Calu3 (cell line): ENCODE measurements around the gene YPEL3. TPM values are rescaled to one million over a fixed set of nuclear protein-coding genes. Genes with fewer than 3 reads are reported as not detected.
A peak's percentile ranks its signal among the peaks of the same experiment; 100 is the strongest.

ENCODE experiments used
- Bru-seq: library from RNA; stranded (reverse); fragments of 400-500 nt; gene quantifications from one replicate; lab custom pipeline; 2021; lab: Mats Ljungman, UMichigan
- BruChase-seq, 2 experiments: library from RNA; stranded (reverse); fragments of 400-500 nt; gene quantifications; one replicate each; lab custom pipeline; 2021; lab: Mats Ljungman, UMichigan
- BruUV-seq: library from RNA; stranded (reverse); fragments of 400-500 nt; replicated peaks from 2 replicates; lab custom pipeline; 2021; lab: Mats Ljungman, UMichigan
- CTCF ChIA-PET: fragments of 300-600 bp; sonication (Branson Sonifier 250); formaldehyde crosslinking; loops from one replicate; lab custom pipeline; 2022; ENCODE audit warnings: antibody characterized with exemption; lab: Charles Lee
- DNase-seq: peaks from one replicate; pipeline ENCODE4 v3.0.0; 2022
- H3K27ac Mint-ChIP-seq: one replicate; pipeline ENCODE4 v1.8.0; 2022; ENCODE audit warnings: mixed read lengths; ENCODE audit not compliant: unreplicated experiment
- H3K27me3 Mint-ChIP-seq: one replicate; pipeline ENCODE4 v1.8.0; 2022; ENCODE audit warnings: mixed read lengths; ENCODE audit not compliant: unreplicated experiment
- H3K36me3 Mint-ChIP-seq: one replicate; pipeline ENCODE4 v1.8.0; 2022; ENCODE audit warnings: mild to moderate bottlenecking, moderate library complexity, mixed read lengths; ENCODE audit not compliant: insufficient read depth, unreplicated experiment
- H3K4me1 Mint-ChIP-seq: one replicate; pipeline ENCODE4 v1.8.0; 2022; ENCODE audit warnings: mild to moderate bottlenecking, low read depth, mixed read lengths; ENCODE audit not compliant: unreplicated experiment
- H3K4me3 Mint-ChIP-seq: one replicate; pipeline ENCODE4 v1.8.0; 2022; ENCODE audit warnings: mild to moderate bottlenecking, low read depth, moderate library complexity, mixed read lengths; ENCODE audit not compliant: unreplicated experiment
- H3K9me3 Mint-ChIP-seq: one replicate; pipeline ENCODE4 v1.8.0; 2022; ENCODE audit warnings: low read depth, mixed read lengths; ENCODE audit not compliant: unreplicated experiment
- CTCF ChIP-seq: fragments of 200-600 bp; IDR thresholded peaks from one replicate; pipeline ENCODE4 v1.8.0; 2022; ENCODE audit warnings: antibody characterized with exemption; ENCODE audit not compliant: unreplicated experiment
- intact Hi-C: fragments of 100-400 bp; cut with micrococcal nuclease; formaldehyde crosslinking; loops from one replicate; pipeline ENCODE4 v1.10.0; 2022; ENCODE audit not compliant: unreplicated experiment
- long read RNA-seq: library from polyadenylated mRNA; stranded (forward); transcript quantifications from one replicate; pipeline ENCODE4 v2.0.0, GENCODE V29; 2022
- total RNA-seq: library from RNA; stranded (reverse); gene quantifications from 2 replicates; pipeline ENCODE4 v1.2.3, GENCODE V29; 2022

Gene YPEL3
- total RNA-seq (21.1 and 28.0 TPM in 2 replicates), Bru-seq, nascent RNA (percentile 52 among the genes with signal in this experiment), BruChase-seq, experiment 1, labeled RNA remaining after a 6-hour chase (percentile 66 among the genes with signal in this experiment), BruChase-seq, experiment 2, labeled RNA remaining after a 2-hour chase (percentile 55 among the genes with signal in this experiment)
- long read RNA-seq, transcript YPEL3-201 (5 exons, 935 nt) = major isoform, 20 of 32 reads
- long read RNA-seq, partial matches to known transcripts = 0 of 32 reads
- long read RNA-seq, other reads (novel, unspliced or antisense) = 5 of 32 reads

DNA sequence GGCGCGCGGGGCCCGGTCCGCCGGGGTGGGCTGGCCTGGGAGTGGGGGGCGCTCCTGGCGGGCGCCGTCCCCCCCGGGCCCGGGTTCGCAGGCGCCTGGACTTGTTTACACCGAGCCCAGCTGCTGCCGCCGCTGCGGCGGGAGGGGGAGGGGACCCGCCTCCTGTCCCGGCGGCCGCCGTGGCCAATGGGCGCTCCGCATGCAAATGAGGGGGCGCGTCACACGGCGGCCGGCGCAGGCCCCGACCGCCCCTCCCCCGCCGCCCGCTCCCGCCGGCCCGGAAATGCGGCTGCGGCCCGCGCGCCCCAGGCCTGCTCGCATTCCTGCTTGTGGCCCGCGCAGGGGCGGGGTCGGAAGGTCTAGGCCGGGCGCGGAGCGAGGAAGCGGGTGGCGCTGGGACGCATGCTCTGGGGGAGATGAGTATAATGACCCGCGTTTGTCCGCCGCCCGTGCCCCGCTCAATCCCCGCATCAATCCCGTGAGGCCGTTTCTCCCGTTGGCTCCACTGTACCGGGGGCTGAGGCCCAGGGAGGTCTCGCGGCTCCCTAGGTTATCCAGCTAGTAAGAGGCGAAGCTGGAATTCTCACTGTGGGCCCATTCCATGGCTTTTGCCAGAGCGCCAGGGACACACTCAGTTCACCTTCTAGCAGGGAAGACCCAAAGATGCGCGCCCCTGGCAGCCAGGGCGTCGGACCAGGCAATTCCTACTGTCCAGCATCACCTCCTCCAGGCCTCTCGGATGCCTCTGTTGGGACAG, at the start of gene YPEL3:
YPEL3 (minus strand) TSS at position 109 of the 757 bp plus-strand sequence. CDS start 731 bp downstream, outside the sequence.
- H3K4me3 Mint-ChIP-seq = peak within 1 kb of the TSS; percentile 70
- no peaks in the 10 kb centered on the region for H3K27me3 Mint-ChIP-seq
- CTCF ChIA-PET = no interaction called here
- H3K4me1 Mint-ChIP-seq = peaks cover 31% of the 10 kb centered on the region
- no peak for TF ChIP-seq CTCF
- H3K27ac Mint-ChIP-seq = peak within 1 kb of the TSS; percentile 73
- BruUV-seq = TSS peak; percentile 83
- intact Hi-C loops = no loop called here
- H3K9me3 Mint-ChIP-seq = peaks cover 6% of the 10 kb centered on the region
- peaks cover 49% of the 10 kb centered on the region for H3K36me3 Mint-ChIP-seq
- peak; percentile 95 for DNase-seq

GRCh38 chr16:30145657-30146056, 49.6 kb upstream of the YPEL3 start:
- H3K4me1 Mint-ChIP-seq = no peaks in the 10 kb centered on the region
- BruUV-seq = no TSS peak
- intact Hi-C loops = no loop called here
- no peak for TF ChIP-seq CTCF
- no peaks in the 10 kb centered on the region for H3K27me3 Mint-ChIP-seq
- no peaks in the 10 kb centered on the region for H3K36me3 Mint-ChIP-seq
- H3K27ac Mint-ChIP-seq = no peak overlapping the region
- no peak for DNase-seq
- no peak overlapping the region for H3K4me3 Mint-ChIP-seq
- CTCF ChIA-PET = no interaction called here
- H3K9me3 Mint-ChIP-seq = peaks cover 3% of the 10 kb centered on the region

DNA sequence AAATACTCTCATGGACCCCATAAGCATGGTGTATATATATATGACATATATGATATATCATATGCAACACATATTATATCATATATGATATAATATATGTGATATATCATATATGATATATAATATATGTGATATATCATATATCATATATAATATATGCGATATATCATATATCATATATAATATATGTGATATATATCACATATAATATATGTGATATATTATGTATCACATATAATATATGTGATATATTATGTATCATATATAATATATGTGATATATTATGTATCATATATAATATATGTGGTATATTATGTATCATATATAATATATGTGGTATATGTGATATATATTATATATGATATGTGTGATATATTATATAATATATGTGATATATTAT, 48.9 kb upstream of the YPEL3 start:
- H3K4me3 Mint-ChIP-seq = no peak overlapping the region
- no peaks in the 10 kb centered on the region for H3K36me3 Mint-ChIP-seq
- no peak overlapping the region for H3K27ac Mint-ChIP-seq
- no TSS peak for BruUV-seq
- H3K4me1 Mint-ChIP-seq = peaks cover 4% of the 10 kb centered on the region
- no peaks in the 10 kb centered on the region for H3K27me3 Mint-ChIP-seq
- no peak for TF ChIP-seq CTCF
- intact Hi-C loops = no loop called here
- DNase-seq = no peak
- CTCF ChIA-PET = no interaction called here
- H3K9me3 Mint-ChIP-seq = peaks cover 3% of the 10 kb centered on the region

DNA sequence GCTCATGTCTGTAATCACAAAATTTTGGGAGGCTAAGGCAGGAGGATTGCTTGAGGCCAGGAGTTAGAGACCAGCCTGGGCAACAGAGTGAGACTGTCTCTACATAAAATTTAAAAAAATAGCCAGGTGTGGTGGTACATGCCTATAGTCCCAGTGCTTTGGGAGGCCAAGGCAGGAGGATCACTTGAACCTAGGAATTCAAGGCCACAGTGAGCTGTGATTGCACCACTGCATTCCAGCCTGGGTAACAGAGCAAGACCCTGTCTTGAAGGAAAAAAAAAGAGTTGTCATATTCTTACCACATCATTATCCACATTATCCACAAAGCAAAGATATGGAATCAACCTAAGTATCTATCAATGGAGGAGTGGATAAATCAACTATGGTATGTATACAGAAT, 48.0 kb upstream of the YPEL3 start:
- Mint-ChIP-seq H3K4me3 (no peak overlapping the region), H3K4me1 (peaks cover 8% of the 10 kb centered on the region), H3K36me3 (no peaks in the 10 kb centered on the region), H3K9me3 (no peaks in the 10 kb centered on the region), H3K27ac (no peak overlapping the region), H3K27me3 (no peaks in the 10 kb centered on the region)
- no peak for TF ChIP-seq CTCF
- CTCF ChIA-PET = no interaction called here
- intact Hi-C loops = no loop called here
- no peak for DNase-seq
- no TSS peak for BruUV-seq
